K562 (cell line): ENCODE results near the gene ALPK1. TPM values are rescaled to one million over a fixed set of nuclear protein-coding genes. Genes with fewer than 3 reads are reported as not detected.

Source experiments
- ATAC-seq: fragments of 200-7000 bp; cut with Tn5 transposase; 3 replicates; pipeline ENCODE4 v1.9.1; 2020; ENCODE audit warnings: moderate library complexity
- BruUV-seq: library from RNA; stranded (reverse); fragments of 400-500 nt; replicated peaks from 2 replicates; lab custom pipeline; 2021; lab: Mats Ljungman, UMichigan
- CTCF ChIA-PET: fragments of 300-600 bp; formaldehyde crosslinking; extraction: SDS; loops from one replicate; lab custom pipeline; 2021; ENCODE audit warnings: low intra/inter-chr PET ratio; lab: Yijun Ruan, JAX
- POLR2A ChIA-PET: fragments of 300-600, 350-650 bp; sonication (Branson Sonifier 250); formaldehyde crosslinking; extraction: SDS; loops from one replicate; lab custom pipeline; 2021; ENCODE audit warnings: antibody characterized with exemption, inconsistent platforms; lab: Yijun Ruan, JAX
- DNase-seq, 4 experiments: peaks; one replicate each; pipeline versions ENCODE4 v3.0.0 to v3.0.0-alpha.2; 2011 to 2018; ENCODE audit warnings: low spot score in 3 of 4, mixed read lengths in 3 of 4; ENCODE audit errors: extremely low read depth in 1 of 4
- FAIRE-seq: peaks from 2 replicates; lab custom pipeline; 2011; peaks lifted over from hg19 to GRCh38; lab: Jason Lieb, UNC
- H2AFZ ChIP-seq: 2 replicates; pipeline ENCODE4 v1.6.0; 2011; ENCODE audit warnings: low read depth, low read length, control low read depth, inconsistent platforms
- H3K27ac ChIP-seq: fragments of 200-600 bp; 3 replicates; pipeline ENCODE4 v1.8.0; 2011; ENCODE audit warnings: low read depth, mild to moderate bottlenecking, control low read depth, inconsistent platforms, low read length, moderate library complexity, mixed read lengths; ENCODE audit errors: extremely low read depth
- H3K27me3 ChIP-seq, 2 experiments: fragments of 300-600 bp in 1 of 2; 2 replicates in 1 of 2; 3 replicates in 1 of 2; pipeline versions ENCODE4 v1.6.0 to v1.8.0; 2011; ENCODE audit warnings: inconsistent platforms in 2 of 2, low read length in 2 of 2, mild to moderate bottlenecking in 1 of 2, mixed read lengths in 1 of 2, moderate library complexity in 1 of 2; ENCODE audit not compliant: control insufficient read depth in 2 of 2, insufficient read depth in 2 of 2
- H3K36me3 ChIP-seq: fragments of 300-600 bp; 3 replicates; pipeline ENCODE4 v1.8.0; 2011; ENCODE audit warnings: mild to moderate bottlenecking, low read length, inconsistent platforms; ENCODE audit not compliant: control insufficient read depth, insufficient read depth
- H3K4me1 ChIP-seq, 2 experiments: fragments of 200-600 bp in 1 of 2; replicated peaks in 1 of 2; 2 replicates in 1 of 2; 3 replicates in 1 of 2; pipeline versions ENCODE4 v1.5.1 to v1.8.0; 2011; ENCODE audit warnings: inconsistent platforms in 2 of 2, low read length in 2 of 2, mild to moderate bottlenecking in 1 of 2, mixed read lengths in 1 of 2, moderate library complexity in 1 of 2; ENCODE audit not compliant: control insufficient read depth in 2 of 2, insufficient read depth in 2 of 2
- H3K4me2 ChIP-seq: 2 replicates; pipeline ENCODE4 v1.6.1; 2011; ENCODE audit warnings: low read length, control low read depth, inconsistent platforms, mixed read lengths; ENCODE audit not compliant: insufficient read depth
- H3K4me3 ChIP-seq: fragments of 200-600 bp; sonication (generic), shearing (Covaris generic); 2 replicates; pipeline ENCODE4 v1.5.1; 2016; ENCODE audit warnings: control low read depth, inconsistent platforms
- H3K79me2 ChIP-seq: fragments of 200-600 bp; 3 replicates; pipeline ENCODE4 v1.8.0; 2011; ENCODE audit warnings: low read length, inconsistent platforms; ENCODE audit not compliant: control insufficient read depth, insufficient read depth
- H3K9ac ChIP-seq, 2 experiments: 2 replicates each; pipeline versions ENCODE4 v1.6.0 to v1.6.1; 2011; ENCODE audit warnings: low read depth in 2 of 2, low read length in 2 of 2, control low read depth in 1 of 2, inconsistent platforms in 1 of 2, mild to moderate bottlenecking in 1 of 2, mixed read lengths in 1 of 2; ENCODE audit not compliant: insufficient read depth in 1 of 2
- H3K9me1 ChIP-seq: one replicate; pipeline ENCODE4 v1.6.0; 2011; ENCODE audit warnings: inconsistent platforms, mild to moderate bottlenecking, low read length, moderate library complexity; ENCODE audit not compliant: control insufficient read depth, insufficient read depth
- H3K9me3 ChIP-seq: replicated peaks from 2 replicates; pipeline ENCODE4 v1.5.1; 2011; ENCODE audit warnings: low read depth, low read length, inconsistent platforms; ENCODE audit not compliant: control insufficient read depth, insufficient read depth
- H4K20me1 ChIP-seq: replicated peaks from 2 replicates; pipeline ENCODE4 v1.6.1; 2011; ENCODE audit warnings: low read length, inconsistent platforms, mixed read lengths; ENCODE audit not compliant: control insufficient read depth, insufficient read depth
- ELF1 ChIP-seq: fragments of 200-800 bp; sonication (Bioruptor generic); IDR thresholded peaks from 2 replicates; pipeline ENCODE4 v1.6.1; 2016; ENCODE audit warnings: missing genetic modification characterization, missing compliant biosample characterization
- MTF1 ChIP-seq: fragments of 250-450 bp; sonication (Bioruptor Pico); IDR thresholded peaks from 2 replicates; pipeline ENCODE4 v1.9.0; 2021; ENCODE audit warnings: moderate library complexity, mild to moderate bottlenecking, inconsistent platforms, borderline replicate concordance
- MYBL2 ChIP-seq, 2 experiments: fragments of 450-650 bp in 1 of 2; sonication (generic) in 1 of 2; formaldehyde crosslinking in 1 of 2; IDR thresholded peaks; 2 replicates each; pipeline versions ENCODE4 v1.6.1 to v1.8.1; 2017 to 2022; ENCODE audit warnings: borderline replicate concordance in 1 of 2, inconsistent platforms in 1 of 2, low read depth in 1 of 2, mild to moderate bottlenecking in 1 of 2, missing genetic modification reagents in 1 of 2, moderate library complexity in 1 of 2
- NCOA4 ChIP-seq: fragments of 450-650 bp; IDR thresholded peaks from 2 replicates; pipeline ENCODE4 v1.6.1; 2018; ENCODE audit warnings: mild to moderate bottlenecking; ENCODE audit not compliant: partially characterized antibody
- PHB ChIP-seq: fragments of 250-450 bp; sonication (Bioruptor Pico); IDR thresholded peaks from 2 replicates; pipeline ENCODE4 v1.5.0; 2021
- RAD21 ChIP-seq, 2 experiments: fragments of 250-450 bp in 1 of 2; fragments of 450-650 bp in 1 of 2; sonication (Bioruptor Pico) in 1 of 2; formaldehyde crosslinking in 1 of 2; IDR thresholded peaks in 1 of 2; conservative IDR thresholded peaks in 1 of 2; 2 replicates each; pipeline versions ENCODE4 v1.4.0 to v1.8.0; 2020 to 2022; ENCODE audit warnings: mild to moderate bottlenecking in 2 of 2, moderate library complexity in 1 of 2
- RAD51 ChIP-seq: fragments of 450-650 bp; IDR thresholded peaks from 2 replicates; pipeline ENCODE4 v1.7.1; 2016; ENCODE audit warnings: low read depth, mild to moderate bottlenecking, borderline replicate concordance
- ZNF140 ChIP-seq: fragments of 250-450 bp; sonication (Bioruptor Pico); IDR thresholded peaks from 2 replicates; pipeline ENCODE4 v1.8.0; 2021; ENCODE audit warnings: moderate library complexity, mild to moderate bottlenecking, inconsistent platforms
- ZNF197 ChIP-seq: fragments of 200-800 bp; sonication (Bioruptor generic); IDR thresholded peaks from 2 replicates; pipeline ENCODE4 v1.6.1; 2016; ENCODE audit warnings: low read depth, missing genetic modification characterization, missing compliant biosample characterization
- ZNF232 ChIP-seq: sonication (generic); formaldehyde crosslinking; IDR thresholded peaks from 2 replicates; pipeline ENCODE4 v1.8.0; 2022; ENCODE audit warnings: mild to moderate bottlenecking, missing genetic modification reagents
- ZNF668 ChIP-seq: fragments of 250-450 bp; sonication (Bioruptor Pico); IDR thresholded peaks from 2 replicates; pipeline ENCODE4 v1.8.0; 2022; ENCODE audit warnings: mild to moderate bottlenecking, inconsistent platforms
- WGBS: fragments of 100-300 bp; shearing (Covaris generic); methylation state at CpG from one replicate; pipeline ENCODE4 v1.1.6; 2016; ENCODE audit warnings: low coverage, mixed read lengths; ENCODE audit not compliant: insufficient coverage; ENCODE audit errors: missing lambda C conversion rate; 5-methylcytosine and 5-hydroxymethylcytosine counted together
- in situ Hi-C: fragments of 300-500 bp; cut with MboI; formaldehyde crosslinking; loops from 4 replicates; pipeline ENCODE4 v1.15.0; 2018; ENCODE audit warnings: inconsistent platforms, mixed read lengths
- intact Hi-C: fragments of 100-400 bp; cut with micrococcal nuclease; formaldehyde crosslinking; loops from 2 replicates; pipeline ENCODE4 v1.14.2; 2022
- polyA plus RNA-seq, 8 experiments: library from polyadenylated mRNA; depleted of rRNA in 4 of 8; stranded (reverse) in 5 of 8; unstranded in 3 of 8; fragments of >200 nt; fragmentation: Nextera tagmentation in 2 of 8; fragmentation: Illumina TruSeq in 1 of 8; extraction: Ambion mirVana in 2 of 8; extraction: Trizol in 1 of 8; gene quantifications; 2 replicates each; pipeline versions ENCODE4 v1.2.1 to v1.2.3, GENCODE V29; 2011 to 2014; ENCODE audit warnings: inconsistent platforms in 1 of 8, missing spikeins in 1 of 8
- total RNA-seq, 7 experiments: library from RNA; depleted of rRNA in 6 of 7; stranded (reverse); fragments of >200 nt in 6 of 7; fragmentation: Illumina TruSeq in 2 of 7; extraction: Trizol in 2 of 7; gene quantifications; 2 replicates each; pipeline versions ENCODE4 v1.2.1 to v1.2.3, GENCODE V29; 2011 to 2021; ENCODE audit warnings: low replicate concordance in 1 of 7
- TF ChIP-seq, protein P1 (sequence below), 3 experiments: IDR thresholded peaks in 2 of 3; conservative IDR thresholded peaks in 1 of 3; 2 replicates each; pipeline ENCODE4 v1.5.1; 2011 to 2012; ENCODE audit warnings: low read length in 3 of 3, mild to moderate bottlenecking in 3 of 3, control low read depth in 2 of 3, improper control_type of control experiment in 1 of 3, inconsistent platforms in 1 of 3, low read depth in 1 of 3, mixed read lengths in 1 of 3, moderate library complexity in 1 of 3; ENCODE audit not compliant: insufficient read depth in 2 of 3
- TF ChIP-seq, protein P2 (sequence below): fragments of 250-450 bp; sonication (Bioruptor Pico); IDR thresholded peaks from 2 replicates; pipeline ENCODE4 v1.8.0; 2021; ENCODE audit warnings: mild to moderate bottlenecking, moderate library complexity

ALPK1 gene
- total and polyA plus RNA-seq, 9 of the 15 experiments (the other 6 are each of a cell fraction or from before 2014, with no cell fraction given) = 2.3 to 6.9 (median 4.6) TPM

DNA sequence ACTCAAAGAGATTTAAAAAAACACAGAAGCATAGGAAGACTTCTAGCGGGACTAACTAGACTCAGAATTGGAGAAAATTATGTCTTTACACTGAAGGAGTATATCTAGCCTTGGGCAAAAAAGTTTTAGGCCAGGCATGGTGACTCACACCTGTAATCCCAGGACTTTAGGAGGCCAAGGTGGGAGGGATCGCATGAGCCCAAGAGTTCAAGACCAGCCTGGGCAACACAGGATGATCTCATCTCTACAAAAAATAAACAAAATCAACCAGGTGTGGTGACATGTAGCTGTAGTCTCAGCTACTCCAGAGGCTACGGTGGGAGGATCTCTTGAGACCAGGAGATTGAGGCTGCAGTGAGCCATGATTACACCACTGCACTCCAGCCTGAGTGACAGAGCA, 119.3 kb downstream of the ALPK1 start (continued):
- TF ChIP-seq MYBL2 (IDR thresholded peaks at IDR 0.05; ENCODE audit: low read depth) (no peak), MYBL2 (CRISPR knock-in tag; IDR thresholded peaks at IDR 0.05; ENCODE audit: borderline replicate concordance) (no peak)
- TF ChIP-seq, all 486 proteins: peak for 0

- intact Hi-C loops = loop anchor here (5.0 kb wide), 1 partner anchor 104 kb away; no protein-coding TSS in a partner anchor
Measured at GRCh38 chr4:112418092-112418491, 120.9 kb downstream of the ALPK1 start.

More at GRCh38 chr4:112418092-112418491, 120.9 kb downstream of the ALPK1 start:
- TF ChIP-seq ZNF140 (CRISPR knock-in tag) (no peak), PHB (CRISPR knock-in tag) (no peak), RAD51 (no peak), ZNF232 (no peak), ZNF197 (CRISPR knock-in tag) (no peak), ELF1 (tag) (no peak), RAD21 (CRISPR knock-in tag; conservative IDR thresholded peaks at IDR 0.05 in 1 of 2, IDR thresholded peaks at IDR 0.05 in 1 of 2) (0 out of 4 replicates have a peak, but pooled peaks of 1 of the 2 experiments have one; percentile 11), ZNF668 (CRISPR knock-in tag) (no peak), NCOA4 (no peak), MTF1 (CRISPR knock-in tag) (no peak)
- TF ChIP-seq, protein P1, sequence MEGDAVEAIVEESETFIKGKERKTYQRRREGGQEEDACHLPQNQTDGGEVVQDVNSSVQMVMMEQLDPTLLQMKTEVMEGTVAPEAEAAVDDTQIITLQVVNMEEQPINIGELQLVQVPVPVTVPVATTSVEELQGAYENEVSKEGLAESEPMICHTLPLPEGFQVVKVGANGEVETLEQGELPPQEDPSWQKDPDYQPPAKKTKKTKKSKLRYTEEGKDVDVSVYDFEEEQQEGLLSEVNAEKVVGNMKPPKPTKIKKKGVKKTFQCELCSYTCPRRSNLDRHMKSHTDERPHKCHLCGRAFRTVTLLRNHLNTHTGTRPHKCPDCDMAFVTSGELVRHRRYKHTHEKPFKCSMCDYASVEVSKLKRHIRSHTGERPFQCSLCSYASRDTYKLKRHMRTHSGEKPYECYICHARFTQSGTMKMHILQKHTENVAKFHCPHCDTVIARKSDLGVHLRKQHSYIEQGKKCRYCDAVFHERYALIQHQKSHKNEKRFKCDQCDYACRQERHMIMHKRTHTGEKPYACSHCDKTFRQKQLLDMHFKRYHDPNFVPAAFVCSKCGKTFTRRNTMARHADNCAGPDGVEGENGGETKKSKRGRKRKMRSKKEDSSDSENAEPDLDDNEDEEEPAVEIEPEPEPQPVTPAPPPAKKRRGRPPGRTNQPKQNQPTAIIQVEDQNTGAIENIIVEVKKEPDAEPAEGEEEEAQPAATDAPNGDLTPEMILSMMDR (IDR thresholded peaks at IDR 0.05 in 2 of 3, conservative IDR thresholded peaks at IDR 0.05 in 1 of 3; ENCODE audit: insufficient read depth in 2 of 3, low read depth in 1 of 3, low read length in 3 of 3) = peak; percentile 35 to 44 (median 39); a peak in 3 of 6 replicates
- TF ChIP-seq, protein P2, sequence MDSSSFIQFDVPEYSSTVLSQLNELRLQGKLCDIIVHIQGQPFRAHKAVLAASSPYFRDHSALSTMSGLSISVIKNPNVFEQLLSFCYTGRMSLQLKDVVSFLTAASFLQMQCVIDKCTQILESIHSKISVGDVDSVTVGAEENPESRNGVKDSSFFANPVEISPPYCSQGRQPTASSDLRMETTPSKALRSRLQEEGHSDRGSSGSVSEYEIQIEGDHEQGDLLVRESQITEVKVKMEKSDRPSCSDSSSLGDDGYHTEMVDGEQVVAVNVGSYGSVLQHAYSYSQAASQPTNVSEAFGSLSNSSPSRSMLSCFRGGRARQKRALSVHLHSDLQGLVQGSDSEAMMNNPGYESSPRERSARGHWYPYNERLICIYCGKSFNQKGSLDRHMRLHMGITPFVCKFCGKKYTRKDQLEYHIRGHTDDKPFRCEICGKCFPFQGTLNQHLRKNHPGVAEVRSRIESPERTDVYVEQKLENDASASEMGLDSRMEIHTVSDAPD (CRISPR knock-in tag) = no peak
- H3K4me3 ChIP-seq = no peak overlapping the region
- no peak overlapping the region for H3K27ac ChIP-seq
- no peaks in the 10 kb centered on the region for H3K79me2 ChIP-seq
- ATAC-seq (peak; percentile 69), DNase-seq (peak in 2 of 4 experiments; percentile 12 to 15), FAIRE-seq (no peak)
- CTCF ChIA-PET = no interaction called here
- H3K27me3 ChIP-seq = 0 out of 5 replicates have a peak, but pooled peaks cover 0 to 9% of the 10 kb centered on the region in 2 experiments
- H3K9me3 ChIP-seq = no peaks in the 10 kb centered on the region
- no peak overlapping the region for H3K9ac ChIP-seq
- no peaks in the 10 kb centered on the region for H3K36me3 ChIP-seq
- H2AFZ ChIP-seq = no peak overlapping the region
- no peaks in the 10 kb centered on the region for H3K4me1 ChIP-seq
- H4K20me1 ChIP-seq = no peaks in the 10 kb centered on the region
- no peaks in the 10 kb centered on the region for H3K9me1 ChIP-seq
- POLR2A ChIA-PET = no interaction called here
- no peak overlapping the region for H3K4me2 ChIP-seq
- in situ Hi-C loops = no loop called here
- BruUV-seq = no TSS peak
- WGBS = 2% methylated on average over 10 of the region's 10 CpGs
